ENCODE measurements around the gene SORL1. TPM values are rescaled to one million over a fixed set of nuclear protein-coding genes. Genes with fewer than 3 reads are reported as not detected.
A peak's percentile ranks its signal among the peaks of the same experiment; 100 is the strongest.

Gene SORL1
- total and polyA plus RNA-seq, 2 of the 13 experiments (the other 11 are each of a cell fraction or from before 2014, with no cell fraction given) = 21.3 to 148 TPM

DNA sequence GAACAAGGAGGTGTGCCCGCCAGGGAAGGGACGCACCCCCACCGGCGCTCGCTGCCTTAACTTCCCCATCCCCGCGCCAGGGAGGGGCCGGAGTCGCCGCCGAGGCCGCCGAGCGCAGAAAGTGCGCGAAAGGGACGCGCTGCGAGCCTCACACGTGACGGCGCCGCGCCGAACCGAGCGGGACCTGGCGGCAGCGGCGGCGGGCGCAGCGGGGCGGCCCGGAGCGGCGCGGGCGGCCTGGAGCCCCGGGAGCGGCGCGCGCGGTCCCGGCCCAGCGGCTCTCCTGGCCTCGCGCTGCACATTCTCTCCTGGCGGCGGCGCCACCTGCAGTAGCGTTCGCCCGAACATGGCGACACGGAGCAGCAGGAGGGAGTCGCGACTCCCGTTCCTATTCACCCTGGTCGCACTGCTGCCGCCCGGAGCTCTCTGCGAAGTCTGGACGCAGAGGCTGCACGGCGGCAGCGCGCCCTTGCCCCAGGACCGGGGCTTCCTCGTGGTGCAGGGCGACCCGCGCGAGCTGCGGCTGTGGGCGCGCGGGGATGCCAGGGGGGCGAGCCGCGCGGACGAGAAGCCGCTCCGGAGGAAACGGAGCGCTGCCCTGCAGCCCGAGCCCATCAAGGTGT, at the start of gene SORL1 (continued):
- TF ChIP-seq, protein P1, sequence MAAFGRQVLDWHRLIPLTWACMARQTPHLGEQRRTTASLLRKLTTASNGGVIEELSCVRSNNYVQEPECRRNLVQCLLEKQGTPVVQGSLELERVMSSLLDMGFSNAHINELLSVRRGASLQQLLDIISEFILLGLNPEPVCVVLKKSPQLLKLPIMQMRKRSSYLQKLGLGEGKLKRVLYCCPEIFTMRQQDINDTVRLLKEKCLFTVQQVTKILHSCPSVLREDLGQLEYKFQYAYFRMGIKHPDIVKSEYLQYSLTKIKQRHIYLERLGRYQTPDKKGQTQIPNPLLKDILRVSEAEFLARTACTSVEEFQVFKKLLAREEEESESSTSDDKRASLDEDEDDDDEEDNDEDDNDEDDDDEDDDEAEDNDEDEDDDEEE (CRISPR knock-in tag; IDR thresholded peaks at IDR 0.05) = peak; percentile 64; the same call in 1 of the 2 replicates
- TF ChIP-seq ZHX1 (CRISPR knock-in tag; IDR thresholded peaks at IDR 0.05; ENCODE audit: low read depth) = no peak; the same call in 1 of the 2 replicates
- no peak for TF ChIP-seq SP140L (CRISPR knock-in tag; IDR thresholded peaks at IDR 0.05; ENCODE audit: borderline replicate concordance)
- no peak for TF ChIP-seq HDAC2 (CRISPR knock-in tag; IDR thresholded peaks at IDR 0.05)
- TF ChIP-seq AGO2 (optimal IDR thresholded peaks at IDR 0.05; ENCODE audit: low read depth, low read length) = peak; percentile 43
- TF ChIP-seq DMAP1 (CRISPR knock-in tag; IDR thresholded peaks at IDR 0.05) = 0 out of 2 replicates have a peak, but pooled peaks have one; percentile 2
- TF ChIP-seq ZNF10 (CRISPR knock-in tag; IDR thresholded peaks at IDR 0.05; ENCODE audit: borderline replicate concordance, low read depth) = no peak
- no peak for TF ChIP-seq ZNF446 (CRISPR knock-in tag; IDR thresholded peaks at IDR 0.05)
- no peak for TF ChIP-seq KLF15 (CRISPR knock-in tag; IDR thresholded peaks at IDR 0.05; ENCODE audit: borderline replicate concordance)
- no peak for TF ChIP-seq WIZ (CRISPR knock-in tag; IDR thresholded peaks at IDR 0.05)
- TF ChIP-seq, protein P2, sequence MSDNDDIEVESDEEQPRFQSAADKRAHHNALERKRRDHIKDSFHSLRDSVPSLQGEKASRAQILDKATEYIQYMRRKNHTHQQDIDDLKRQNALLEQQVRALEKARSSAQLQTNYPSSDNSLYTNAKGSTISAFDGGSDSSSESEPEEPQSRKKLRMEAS (IDR thresholded peaks at IDR 0.05) = peak; percentile 69; the same call in 1 of the 2 replicates
- TF ChIP-seq DMTF1 (CRISPR knock-in tag; IDR thresholded peaks at IDR 0.05) = no peak
- no peak for TF ChIP-seq ZNF678 (CRISPR knock-in tag; IDR thresholded peaks at IDR 0.05)
- peak; percentile 69; the same call in 1 of the 2 replicates for TF ChIP-seq ARID4A (CRISPR knock-in tag; IDR thresholded peaks at IDR 0.05; ENCODE audit: borderline replicate concordance)
- no peak for TF ChIP-seq HMGA1 (CRISPR knock-in tag; conservative IDR thresholded peaks at IDR 0.05)
- TF ChIP-seq ZBTB44 (CRISPR knock-in tag; IDR thresholded peaks at IDR 0.05) = no peak
- TF ChIP-seq ZNF331 (CRISPR knock-in tag; IDR thresholded peaks at IDR 0.05) = no peak

All from HepG2 (cell line).